Transverse colon (tissue), 4 donors: Measurements from ENCODE around the gene ACBD6. TPM values are rescaled to one million over a fixed set of nuclear protein-coding genes. Genes with fewer than 3 reads are reported as not detected.

ENCODE experiments used
- DNase-seq: peaks from one replicate; pipeline ENCODE4 v3.0.0-alpha.2; 2019
- H3K27ac ChIP-seq, 4 donors: fragments of 200-600 bp; sonication (generic); 2 replicates each; pipeline ENCODE4 v1.5.1; 2016 to 2018; ENCODE audit warnings: inconsistent platforms in 4 of 4
- H3K27me3 ChIP-seq: fragments of 200-600 bp; sonication (generic); 2 replicates; pipeline ENCODE4 v1.5.1; 2017; ENCODE audit warnings: inconsistent platforms
- H3K36me3 ChIP-seq, 4 donors: fragments of 200-600 bp; sonication (generic); 2 replicates each; pipeline ENCODE4 v1.5.1; 2017 to 2019; ENCODE audit warnings: inconsistent platforms in 4 of 4
- H3K4me1 ChIP-seq, 4 donors: fragments of 200-600 bp; sonication (generic); 2 replicates each; pipeline ENCODE4 v1.5.1; 2017 to 2020; ENCODE audit warnings: inconsistent platforms in 4 of 4
- H3K4me3 ChIP-seq, 4 donors: fragments of 200-600 bp; sonication (generic); 1 replicate in 1 of 4; 2 replicates in 3 of 4; pipeline versions ENCODE4 v1.5.1 to v1.6.1; 2017 to 2019; ENCODE audit warnings: inconsistent platforms in 4 of 4
- H3K9me3 ChIP-seq, 2 donors: fragments of 200-600 bp; sonication (generic); 2 replicates each; pipeline ENCODE4 v1.5.1; 2017 to 2019; ENCODE audit warnings: inconsistent platforms in 2 of 2
- CTCF ChIP-seq, 5 experiments: fragments of 200-600 bp in 3 of 5; fragments of 450-650 bp in 2 of 5; sonication (generic) in 3 of 5; IDR thresholded peaks; 1 replicate in 2 of 5; 2 replicates in 3 of 5; pipeline ENCODE4 v1.5.1; 2016 to 2017; ENCODE audit warnings: antibody characterized with exemption in 5 of 5, inconsistent platforms in 3 of 5, mild to moderate bottlenecking in 2 of 5, moderate library complexity in 1 of 5
- EP300 ChIP-seq: sonication (generic); formaldehyde crosslinking; IDR thresholded peaks from one replicate; pipeline ENCODE4 v1.6.1; 2017; ENCODE audit warnings: antibody characterized with exemption, low read depth
- POLR2A ChIP-seq: fragments of 450-650 bp; IDR thresholded peaks from one replicate; pipeline ENCODE4 v1.6.1; 2016; ENCODE audit warnings: antibody characterized with exemption, mild to moderate bottlenecking, moderate library complexity
- POLR2AphosphoS5 ChIP-seq, 3 donors: sonication (generic); formaldehyde crosslinking; IDR thresholded peaks; one replicate each; pipeline ENCODE4 v1.6.1; 2016; ENCODE audit warnings: antibody characterized with exemption in 3 of 3
- WGBS, 2 donors: methylation state at CpG; one replicate each; pipeline ENCODE4 v1.1.5; 2018; ENCODE audit warnings: low coverage in 1 of 2; 5-methylcytosine and 5-hydroxymethylcytosine counted together
- in situ Hi-C, 4 donors: fragments of 200-750 bp; cut with MboI; loops; one replicate each; pipeline versions ENCODE4 v1.15.0 to v1.15.1; 2017; ENCODE audit warnings: low sequenced_read_pairs in 3 of 4, low pct_ligation_motif_present in 1 of 4, low pct_unique_long_range_greater_than_20kb in 1 of 4
- intact Hi-C: fragments of 100-400 bp; cut with DNase I; formaldehyde crosslinking; loops from one replicate; pipeline ENCODE4 v1.15.1; 2023; ENCODE audit warnings: low total_unique reads
- total RNA-seq, 4 donors: library from RNA; depleted of rRNA; stranded (reverse); fragments of >200 nt; gene quantifications; one replicate each; pipeline ENCODE4 v1.1.0, GENCODE V29; 2016

Gene ACBD6
- total RNA-seq, 4 donors from 2014 or later: 9.7 to 48.4 (median 38.6) TPM

- no peak for DNase-seq
- H3K27ac ChIP-seq: no peak overlapping the region
- no peaks in the 10 kb centered on the region for H3K9me3 ChIP-seq
- WGBS, 2 donors: 79 to 83% methylated on average over 6 to 7 of the region's 7 CpGs
- TF ChIP-seq EP300 (no peak), POLR2A (no peak), CTCF (IDR thresholded peaks at IDR 0.05) (no peak), POLR2AphosphoS5 (IDR thresholded peaks at IDR 0.05) (no peak)
- intact Hi-C loops: no loop called here
- H3K27me3 ChIP-seq: no peaks in the 10 kb centered on the region
- no peaks in the 10 kb centered on the region for H3K4me1 ChIP-seq
- in situ Hi-C loops: no loop called here
- H3K4me3 ChIP-seq: no peak overlapping the region
- H3K36me3 ChIP-seq: no peaks in the 10 kb centered on the region
Observed at GRCh38 chr1:180548686-180549317, 46.4 kb upstream of the ACBD6 start.

- in situ Hi-C loops (no loop called here), intact Hi-C loops (no loop called here)
- 92 to 100% methylated on average over 1 of the region's 1 CpG for WGBS, 2 donors
- Histone ChIP-seq H3K27ac (no peak overlapping the region), H3K36me3 (no peaks in the 10 kb centered on the region), H3K27me3 (no peaks in the 10 kb centered on the region), H3K9me3 (no peaks in the 10 kb centered on the region), H3K4me3 (no peak overlapping the region), H3K4me1 (no peaks in the 10 kb centered on the region)
- TF ChIP-seq CTCF (IDR thresholded peaks at IDR 0.05): no peak
- no peak for TF ChIP-seq EP300
- TF ChIP-seq POLR2A: no peak
- TF ChIP-seq POLR2AphosphoS5 (IDR thresholded peaks at IDR 0.05): no peak
- DNase-seq: no peak
Observed at GRCh38 chr1:180545991-180546390, 43.6 kb upstream of the ACBD6 start.

- WGBS, 2 donors: 79% methylated on average over 4 of the region's 4 CpGs; no CpG with 5 or more reads in 1 of the 2 donors
- in situ Hi-C loops (no loop called here), intact Hi-C loops (no loop called here)
- H3K27me3 ChIP-seq: no peaks in the 10 kb centered on the region
- no peak overlapping the region for H3K4me3 ChIP-seq
- no peak for TF ChIP-seq POLR2A
- no peak for DNase-seq
- no peaks in the 10 kb centered on the region for H3K36me3 ChIP-seq
- no peak overlapping the region for H3K27ac ChIP-seq
- H3K4me1 ChIP-seq: no peaks in the 10 kb centered on the region
- H3K9me3 ChIP-seq: no peaks in the 10 kb centered on the region
Observed at GRCh38 chr1:180544050-180544449, 41.7 kb upstream of the ACBD6 start.

- no peaks in the 10 kb centered on the region for H3K36me3 ChIP-seq
- no peak for DNase-seq
- 44 to 56% methylated on average over 1 to 2 of the region's 2 CpGs for WGBS, 2 donors
- intact Hi-C loops (no loop called here), in situ Hi-C loops (no loop called here)
- no peaks in the 10 kb centered on the region for H3K27me3 ChIP-seq
- H3K4me1 ChIP-seq: no peaks in the 10 kb centered on the region
- no peaks in the 10 kb centered on the region for H3K9me3 ChIP-seq
- H3K4me3 ChIP-seq: no peak overlapping the region
- no peak for TF ChIP-seq POLR2A
- TF ChIP-seq CTCF (IDR thresholded peaks at IDR 0.05): no peak
- TF ChIP-seq EP300: no peak
- TF ChIP-seq POLR2AphosphoS5 (IDR thresholded peaks at IDR 0.05): no peak
- peak overlapping the region in 1 of 4 donors; percentile 43 for H3K27ac ChIP-seq
Observed at GRCh38 chr1:180542838-180543145, 40.4 kb upstream of the ACBD6 start.
